Measurements from ENCODE around the gene SGCD. TPM values are rescaled to one million over a fixed set of nuclear protein-coding genes. Genes with fewer than 3 reads are reported as not detected.

Gene SGCD
- total RNA-seq, 4 donors from 2014 or later, result 12.4 to 17.8 (median 13.4) TPM

GRCh38 chr5:156476678-156477077 lies 149.7 kb downstream of the SGCD start:
- 46 to 59% methylated on average over 2 of the region's 2 CpGs for WGBS, 2 donors
- Histone ChIP-seq H3K36me3 (no peaks in the 10 kb centered on the region), H3K27ac (peak overlapping the region in 2 of 4 donors; percentile 36 to 63), H3K27me3 (no peaks in the 10 kb centered on the region), H3K4me1 (peaks cover 0 to 42% (median 9%) of the 10 kb centered on the region in 4 donors), H3K4me3 (no peak overlapping the region), H3K9me3 (no peaks in the 10 kb centered on the region)
- TF ChIP-seq EP300 (IDR thresholded peaks at IDR 0.05), result no peak
- no peak for TF ChIP-seq CTCF (IDR thresholded peaks at IDR 0.05)
- no peak for TF ChIP-seq POLR2A (IDR thresholded peaks at IDR 0.05)
- DNase-seq (ENCODE audit: low spot score in 2 of 2), result no peak

- Histone ChIP-seq H3K27me3 (no peaks in the 10 kb centered on the region), H3K36me3 (no peaks in the 10 kb centered on the region), H3K9me3 (no peaks in the 10 kb centered on the region), H3K4me1 (peaks cover 0 to 42% (median 9%) of the 10 kb centered on the region in 4 donors), H3K27ac (peak overlapping the region in 2 of 4 donors; percentile 3 to 63), H3K4me3 (no peak overlapping the region)
- no peak for DNase-seq (ENCODE audit: low spot score in 2 of 2)
- WGBS, 2 donors, result 38 to 39% methylated on average over 1 of the region's 1 CpG
- TF ChIP-seq CTCF (IDR thresholded peaks at IDR 0.05) (no peak), EP300 (IDR thresholded peaks at IDR 0.05) (no peak), POLR2A (IDR thresholded peaks at IDR 0.05) (no peak)
Observed at GRCh38 chr5:156477196-156477595, 150.2 kb downstream of the SGCD start.

GRCh38 chr5:156479849-156480248 lies 152.9 kb downstream of the SGCD start:
- H3K4me3 ChIP-seq, result no peak overlapping the region
- H3K36me3 ChIP-seq, result no peaks in the 10 kb centered on the region
- H3K4me1 ChIP-seq, result peaks cover 0 to 26% (median 6%) of the 10 kb centered on the region in 4 donors
- TF ChIP-seq CTCF (IDR thresholded peaks at IDR 0.05) (no peak), POLR2A (IDR thresholded peaks at IDR 0.05) (no peak), EP300 (IDR thresholded peaks at IDR 0.05) (no peak)
- H3K27me3 ChIP-seq, result no peaks in the 10 kb centered on the region
- H3K9me3 ChIP-seq, result no peaks in the 10 kb centered on the region
- no peak overlapping the region for H3K27ac ChIP-seq
- 92 to 94% methylated on average over 1 of the region's 1 CpG for WGBS, 2 donors
- DNase-seq (ENCODE audit: low spot score in 2 of 2), result no peak

- Histone ChIP-seq H3K27ac (no peak overlapping the region), H3K27me3 (no peaks in the 10 kb centered on the region), H3K4me1 (peaks cover 0 to 9% (median 0%) of the 10 kb centered on the region in 4 donors), H3K9me3 (peaks cover 0 to 7% (median 0%) of the 10 kb centered on the region in 4 donors), H3K36me3 (no peaks in the 10 kb centered on the region), H3K4me3 (no peak overlapping the region)
- WGBS, 2 donors, result 54 to 65% methylated on average over 4 of the region's 4 CpGs
- TF ChIP-seq EP300 (IDR thresholded peaks at IDR 0.05) (no peak), POLR2A (IDR thresholded peaks at IDR 0.05) (no peak), CTCF (IDR thresholded peaks at IDR 0.05) (no peak)
- no peak for DNase-seq (ENCODE audit: low spot score in 2 of 2)
Observed at GRCh38 chr5:156481741-156482140, 154.8 kb downstream of the SGCD start.

- Histone ChIP-seq H3K9me3 (peaks cover 0 to 16% (median under 1%) of the 10 kb centered on the region in 4 donors), H3K27me3 (no peaks in the 10 kb centered on the region), H3K36me3 (no peaks in the 10 kb centered on the region), H3K4me1 (peaks cover 0 to 2% (median 0%) of the 10 kb centered on the region in 4 donors), H3K4me3 (no peak overlapping the region), H3K27ac (no peak overlapping the region)
- no peak for DNase-seq (ENCODE audit: low spot score in 2 of 2)
- TF ChIP-seq POLR2A (IDR thresholded peaks at IDR 0.05) (no peak), CTCF (IDR thresholded peaks at IDR 0.05) (no peak), EP300 (IDR thresholded peaks at IDR 0.05) (no peak)
Observed at GRCh38 chr5:156482818-156483217, 155.9 kb downstream of the SGCD start.
